GM12873 (cell line): ENCODE data around the gene CIC.

Experiments used
- CTCF ChIP-seq: IDR thresholded peaks from 2 replicates; pipeline ENCODE4 v1.5.1; 2012; ENCODE audit warnings: low read depth, mild to moderate bottlenecking, moderate library complexity, low read length, control low read depth; ENCODE audit not compliant: insufficient read depth; ENCODE audit errors: missing control alignments

Gene CIC

GRCh38 chr19:42322305-42322704, 53.3 kb downstream of the CIC start:
- TF ChIP-seq CTCF = no peak

- TF ChIP-seq CTCF = no peak
Observed at GRCh38 chr19:42323473-42323851, 54.4 kb downstream of the CIC start.

GRCh38 chr19:42323852-42324654, 55.0 kb downstream of the CIC start:
- TF ChIP-seq CTCF = no peak

- TF ChIP-seq CTCF = no peak
Observed at GRCh38 chr19:42324655-42325307, 55.7 kb downstream of the CIC start.

GRCh38 chr19:42325308-42325895, 56.4 kb downstream of the CIC start, which contains the start of gene MEGF8:
Gene MEGF8, plus strand, starts transcription at chr19:42325635. Its CDS starts 609 bp downstream, at chr19:42326244.
- peak; percentile 93 for TF ChIP-seq CTCF

- peak; percentile 38 for TF ChIP-seq CTCF
Observed at GRCh38 chr19:42325896-42326771, 57.1 kb downstream of the CIC start.
